ENCODE results near the gene STN1. TPM values are rescaled to one million over a fixed set of nuclear protein-coding genes. Genes with fewer than 3 reads are reported as not detected.

Gene STN1
- polyA plus RNA-seq, 1 experiment: 17.8 TPM

- TF ChIP-seq, protein P1, sequence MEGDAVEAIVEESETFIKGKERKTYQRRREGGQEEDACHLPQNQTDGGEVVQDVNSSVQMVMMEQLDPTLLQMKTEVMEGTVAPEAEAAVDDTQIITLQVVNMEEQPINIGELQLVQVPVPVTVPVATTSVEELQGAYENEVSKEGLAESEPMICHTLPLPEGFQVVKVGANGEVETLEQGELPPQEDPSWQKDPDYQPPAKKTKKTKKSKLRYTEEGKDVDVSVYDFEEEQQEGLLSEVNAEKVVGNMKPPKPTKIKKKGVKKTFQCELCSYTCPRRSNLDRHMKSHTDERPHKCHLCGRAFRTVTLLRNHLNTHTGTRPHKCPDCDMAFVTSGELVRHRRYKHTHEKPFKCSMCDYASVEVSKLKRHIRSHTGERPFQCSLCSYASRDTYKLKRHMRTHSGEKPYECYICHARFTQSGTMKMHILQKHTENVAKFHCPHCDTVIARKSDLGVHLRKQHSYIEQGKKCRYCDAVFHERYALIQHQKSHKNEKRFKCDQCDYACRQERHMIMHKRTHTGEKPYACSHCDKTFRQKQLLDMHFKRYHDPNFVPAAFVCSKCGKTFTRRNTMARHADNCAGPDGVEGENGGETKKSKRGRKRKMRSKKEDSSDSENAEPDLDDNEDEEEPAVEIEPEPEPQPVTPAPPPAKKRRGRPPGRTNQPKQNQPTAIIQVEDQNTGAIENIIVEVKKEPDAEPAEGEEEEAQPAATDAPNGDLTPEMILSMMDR (IDR thresholded peaks at IDR 0.05; ENCODE audit: insufficient read depth, low read depth, low read length): no peak
- no peak for DNase-seq (ENCODE audit: low read depth)
- ChIA-PET POLR2A (no interaction called here), CTCF (interaction anchor here (1.4 kb wide), 1 partner anchor 21 kb away, joined by 4 read pairs; no protein-coding TSS in a partner anchor)
- Histone ChIP-seq H3K27me3 (ENCODE audit: control insufficient read depth, insufficient read depth, low read length) (no peaks in the 10 kb centered on the region), H3K4me3 (ENCODE audit: low read depth, low read length) (no peak overlapping the region), H3K36me3 (ENCODE audit: control insufficient read depth, insufficient read depth, low read length) (no peaks in the 10 kb centered on the region)
Measured at GRCh38 chr10:103925591-103925990, 7.6 kb upstream of the STN1 start.

GRCh38 chr10:103923502-103923901 lies 5.5 kb upstream of the STN1 start:
- no peaks in the 10 kb centered on the region for H3K36me3 ChIP-seq (ENCODE audit: control insufficient read depth, insufficient read depth, low read length)
- CTCF ChIA-PET: no interaction called here
- no peaks in the 10 kb centered on the region for H3K27me3 ChIP-seq (ENCODE audit: control insufficient read depth, insufficient read depth, low read length)
- no peak for DNase-seq (ENCODE audit: low read depth)
- TF ChIP-seq, protein P1 (IDR thresholded peaks at IDR 0.05; ENCODE audit: insufficient read depth, low read depth, low read length): no peak
- POLR2A ChIA-PET: no interaction called here
- H3K4me3 ChIP-seq (ENCODE audit: low read depth, low read length): no peak overlapping the region

- TF ChIP-seq, protein P1 (IDR thresholded peaks at IDR 0.05; ENCODE audit: insufficient read depth, low read depth, low read length): no peak
- no peak for DNase-seq (ENCODE audit: low read depth)
- ChIA-PET POLR2A (no interaction called here), CTCF (no interaction called here)
- Histone ChIP-seq H3K4me3 (ENCODE audit: low read depth, low read length) (no peak overlapping the region), H3K27me3 (ENCODE audit: control insufficient read depth, insufficient read depth, low read length) (no peaks in the 10 kb centered on the region), H3K36me3 (ENCODE audit: control insufficient read depth, insufficient read depth, low read length) (no peaks in the 10 kb centered on the region)
Measured at GRCh38 chr10:103922659-103923058, 4.7 kb upstream of the STN1 start.

DNA sequence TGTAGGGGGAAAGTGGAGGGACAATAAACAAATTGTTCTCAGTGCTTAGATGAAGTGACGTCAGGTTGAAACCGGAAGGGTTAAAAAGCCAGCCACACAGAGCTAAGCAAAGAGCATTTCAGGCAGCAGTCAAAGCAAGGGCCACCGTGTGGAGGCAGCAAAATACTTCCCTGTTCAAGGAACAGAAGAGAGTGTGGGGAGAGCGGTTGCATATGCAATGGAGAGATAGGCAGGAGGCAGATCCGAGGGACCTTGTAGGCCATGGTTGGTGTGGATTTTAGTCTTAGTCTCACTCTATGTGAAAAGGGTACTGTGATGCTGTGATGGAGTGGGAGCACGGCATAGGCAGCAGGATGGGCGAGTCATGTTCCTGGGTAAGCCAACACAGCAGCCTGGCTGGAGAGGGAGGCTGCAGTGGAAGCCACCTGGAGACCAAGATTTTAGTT lies 3.8 kb upstream of the STN1 start:
- POLR2A ChIA-PET: no interaction called here

DNA sequence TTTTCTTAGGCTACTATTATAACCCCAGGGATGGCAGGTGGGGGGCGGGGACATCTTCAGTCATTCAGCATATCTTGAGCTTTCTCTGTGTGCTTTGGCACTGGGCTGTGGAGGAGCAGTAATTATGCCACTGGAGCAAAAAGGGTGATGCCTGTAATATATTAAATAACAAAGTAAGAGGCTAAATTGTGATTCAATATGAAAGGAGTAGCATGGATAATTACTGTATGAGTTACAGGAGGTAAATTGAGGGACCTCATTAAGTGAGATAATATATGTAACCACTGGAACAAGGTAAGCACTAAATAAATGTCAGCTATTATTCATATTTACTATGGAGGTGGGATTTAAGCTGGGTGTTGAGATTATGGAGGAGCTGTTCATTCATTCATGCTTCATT lies 3.3 kb upstream of the STN1 start:
- Histone ChIP-seq H3K27me3 (ENCODE audit: control insufficient read depth, insufficient read depth, low read length) (no peaks in the 10 kb centered on the region), H3K4me3 (ENCODE audit: low read depth, low read length) (no peak overlapping the region), H3K36me3 (ENCODE audit: control insufficient read depth, insufficient read depth, low read length) (no peaks in the 10 kb centered on the region)
- POLR2A ChIA-PET: no interaction called here
- no peak for DNase-seq (ENCODE audit: low read depth)
- CTCF ChIA-PET: no interaction called here
- TF ChIP-seq, protein P1 (IDR thresholded peaks at IDR 0.05; ENCODE audit: insufficient read depth, low read depth, low read length): no peak

More for the DNA sequence above, 3.8 kb upstream of the STN1 start:
- TF ChIP-seq, protein P1 (IDR thresholded peaks at IDR 0.05; ENCODE audit: insufficient read depth, low read depth, low read length): no peak
- Histone ChIP-seq H3K4me3 (ENCODE audit: low read depth, low read length) (no peak overlapping the region), H3K27me3 (ENCODE audit: control insufficient read depth, insufficient read depth, low read length) (no peaks in the 10 kb centered on the region), H3K36me3 (ENCODE audit: control insufficient read depth, insufficient read depth, low read length) (no peaks in the 10 kb centered on the region)
- DNase-seq (ENCODE audit: low read depth): no peak
- CTCF ChIA-PET: no interaction called here
